Heart right ventricle (tissue), 16 donors: ENCODE measurements around the gene KREMEN1. TPM values are rescaled to one million over a fixed set of nuclear protein-coding genes. Genes with fewer than 3 reads are reported as not detected.

Experiments
- ATAC-seq, 8 donors: fragments of 200-7000 bp; cut with Tn5 transposase; one replicate each; pipeline ENCODE4 v1.9.1; 2020; ENCODE audit warnings: mild to moderate bottlenecking in 8 of 8, moderate library complexity in 8 of 8, moderate number of reproducible peaks in 1 of 8
- DNase-seq, 2 donors: peaks; one replicate each; pipeline ENCODE4 v3.0.0-alpha.2; 2020
- H3K27ac ChIP-seq, 10 donors: fragments of 200-600 bp; sonication (generic) in 2 of 10; one replicate each; pipeline versions ENCODE4 v1.5.0 to v1.8.0; 2020 to 2022; ENCODE audit warnings: mild to moderate bottlenecking in 3 of 10
- H3K27me3 ChIP-seq, 7 donors: fragments of 200-600 bp; one replicate each; pipeline ENCODE4 v1.8.0; 2021 to 2022; ENCODE audit warnings: mild to moderate bottlenecking in 2 of 7
- H3K36me3 ChIP-seq, 9 donors: fragments of 200-600 bp; sonication (generic) in 1 of 9; one replicate each; pipeline versions ENCODE4 v1.5.0 to v1.8.0; 2020 to 2022; ENCODE audit warnings: mild to moderate bottlenecking in 2 of 9
- H3K4me1 ChIP-seq, 9 donors: fragments of 200-600 bp; sonication (generic) in 1 of 9; one replicate each; pipeline versions ENCODE4 v1.5.0 to v1.8.0; 2020 to 2022; ENCODE audit warnings: mild to moderate bottlenecking in 4 of 9
- H3K4me3 ChIP-seq, 10 donors: fragments of 200-600 bp; sonication (generic) in 2 of 10; one replicate each; pipeline versions ENCODE4 v1.5.0 to v1.8.0; 2020 to 2022; ENCODE audit warnings: mild to moderate bottlenecking in 7 of 10, moderate library complexity in 2 of 10
- H3K9me3 ChIP-seq, 11 donors: fragments of 200-600 bp in 10 of 11; sonication (generic) in 2 of 11; one replicate each; pipeline versions ENCODE4 v1.5.0 to v1.8.0; 2013 to 2022; ENCODE audit warnings: mild to moderate bottlenecking in 2 of 11, control low read depth in 1 of 11, moderate library complexity in 1 of 11
- CTCF ChIP-seq, 9 donors: fragments of 200-600 bp; sonication (generic) in 2 of 9; IDR thresholded peaks; one replicate each; pipeline versions ENCODE4 v1.5.0 to v1.8.0; 2021 to 2022; ENCODE audit warnings: antibody characterized with exemption in 9 of 9, mild to moderate bottlenecking in 5 of 9, moderate library complexity in 1 of 9
- WGBS, 2 donors: extraction: QIAGEN DNeasy Blood & Tissue Kit; methylation state at CpG; one replicate each; pipeline ENCODE4 v1.1.7; 2013; ENCODE audit warnings: inconsistent platforms in 1 of 2; 5-methylcytosine and 5-hydroxymethylcytosine counted together
- intact Hi-C, 10 donors: fragments of 100-400 bp; cut with DNase I; formaldehyde crosslinking; loops; one replicate each; pipeline versions ENCODE4 v1.11.1 to v1.14.2; 2022
- polyA plus RNA-seq, 2 donors: library from polyadenylated mRNA; stranded (reverse); fragments of 200-250 nt; gene quantifications; one replicate each; pipeline ENCODE4 v1.2.3, GENCODE V29; 2013
- total RNA-seq, 10 donors: library from RNA; stranded (reverse); fragmentation: NEBNext Ultra II Directional in 3 of 10; extraction: Animal tissue kit (Norgen Biotek cat#: 25700) in 3 of 10; gene quantifications; one replicate each; pipeline versions ENCODE4 v1.2.1 to v1.2.4, GENCODE V29; 2021 to 2023
- donor health status: Arrhythmogenic right ventricular cardiomyopathy.
- donor health status: ischemic (EF 13 %, LVEDD 7.1; RV severe dilation, severe dysfunction).
- donor health status: healthy with polysubstance abuse.
- donor health status: DM: no; HTN: yes; CAD: no.
- donor health status: DM: no; HTN: no; CAD: no.
- donor health status: ischemic (EF 25% LVEDD 6.9; RV normal size, moderate dysfunction).
- donor health status: ischemic (EF 25% LVEDD 5.7; RV mildly dilated, moderate dysfunction).
- donor health status: healthy.
- donor health status: DM: yes; HTN: yes; CAD: no.
- donor health status: Ischemic cardiomyopathy.
- donor health status: ischemic (EF 35%, LVEDD 5.7; RV mildly dilated, moderate dysfunction).
- donor health status: nonischemic (EF 11% LVEDD 7.7; RV severe dilation, severe dysfunction).
- donor health status: DM: yes; HTN: yes; CAD: no.
- donor health status: PGD.
- donor health status: ischemic (EF 29% LVEDD 5.4; RV normal size, mild dysfunction).
- donor health status: nonischemic (EF 23%, LVEDD 6.1; RV moderate dilation, normal function).

KREMEN1 gene
- total and polyA plus RNA-seq, 12 donors = 7.4 to 46.3 (median 36.5) TPM

- no peaks in the 10 kb centered on the region for H3K4me1 ChIP-seq
- no peaks in the 10 kb centered on the region for H3K27me3 ChIP-seq
- 100% methylated on average over 1 of the region's 1 CpG for WGBS, 2 donors
- no peak overlapping the region for H3K27ac ChIP-seq
- H3K36me3 ChIP-seq = no peaks in the 10 kb centered on the region
- ATAC-seq (no peak), DNase-seq (no peak)
- no peak for TF ChIP-seq CTCF (IDR thresholded peaks at IDR 0.05)
- H3K9me3 ChIP-seq = no peaks in the 10 kb centered on the region
- intact Hi-C loops = no loop called here
- H3K4me3 ChIP-seq = no peak overlapping the region
Observed at GRCh38 chr22:29186302-29186701, 113.5 kb downstream of the KREMEN1 start.

GRCh38 chr22:29187831-29188230, 115.0 kb downstream of the KREMEN1 start:
- ATAC-seq (no peak), DNase-seq (no peak)
- intact Hi-C loops = no loop called here
- Histone ChIP-seq H3K27me3 (no peaks in the 10 kb centered on the region), H3K36me3 (no peaks in the 10 kb centered on the region), H3K27ac (no peak overlapping the region), H3K4me3 (no peak overlapping the region), H3K4me1 (no peaks in the 10 kb centered on the region), H3K9me3 (no peaks in the 10 kb centered on the region)
- no peak for TF ChIP-seq CTCF (IDR thresholded peaks at IDR 0.05)
- whole genome bisulfite sequencing, 2 donors = 88 to 91% methylated on average over 7 of the region's 7 CpGs

- intact Hi-C loops = no loop called here
- no peaks in the 10 kb centered on the region for H3K36me3 ChIP-seq
- no peaks in the 10 kb centered on the region for H3K27me3 ChIP-seq
- peaks cover 0 to under 1% (median 0%) of the 10 kb centered on the region in 9 donors for H3K4me1 ChIP-seq
- no peak for TF ChIP-seq CTCF (IDR thresholded peaks at IDR 0.05)
- H3K9me3 ChIP-seq = peaks cover 0 to 9% (median 0%) of the 10 kb centered on the region in 11 donors
- no peak for ATAC-seq
- 79 to 85% methylated on average over 8 of the region's 8 CpGs for WGBS, 2 donors
- DNase-seq = no peak
- H3K27ac ChIP-seq = no peak overlapping the region
- H3K4me3 ChIP-seq = no peak overlapping the region
Observed at GRCh38 chr22:29190051-29190450, 117.2 kb downstream of the KREMEN1 start.

- no peak for ATAC-seq
- TF ChIP-seq CTCF (IDR thresholded peaks at IDR 0.05) = no peak
- peaks cover 0 to 8% (median 6%) of the 10 kb centered on the region in 9 donors for H3K4me1 ChIP-seq
Observed at GRCh38 chr22:29190918-29191317, 118.1 kb downstream of the KREMEN1 start.

More at GRCh38 chr22:29190918-29191317, 118.1 kb downstream of the KREMEN1 start:
- Histone ChIP-seq H3K27me3 (no peaks in the 10 kb centered on the region), H3K4me3 (no peak overlapping the region), H3K36me3 (no peaks in the 10 kb centered on the region), H3K9me3 (peaks cover 0 to 9% (median 0%) of the 10 kb centered on the region in 11 donors), H3K27ac (no peak overlapping the region)
- intact Hi-C loops = no loop called here
- 67 to 80% methylated on average over 10 of the region's 10 CpGs for WGBS, 2 donors
- DNase-seq = no peak
